Stimulated activated CD8-positive, alpha-beta memory T cell treated with anti-CD3 and anti-CD28 coated beads, Interleukin-15, amount 100 ng/mL, for 24 hours (primary cell): Measurements from ENCODE around the gene CD82.

Experiments used
- DNase-seq: peaks from one replicate; pipeline ENCODE4 v3.0.0-alpha.2; 2020; ENCODE audit warnings: low read depth

CD82 gene

DNA sequence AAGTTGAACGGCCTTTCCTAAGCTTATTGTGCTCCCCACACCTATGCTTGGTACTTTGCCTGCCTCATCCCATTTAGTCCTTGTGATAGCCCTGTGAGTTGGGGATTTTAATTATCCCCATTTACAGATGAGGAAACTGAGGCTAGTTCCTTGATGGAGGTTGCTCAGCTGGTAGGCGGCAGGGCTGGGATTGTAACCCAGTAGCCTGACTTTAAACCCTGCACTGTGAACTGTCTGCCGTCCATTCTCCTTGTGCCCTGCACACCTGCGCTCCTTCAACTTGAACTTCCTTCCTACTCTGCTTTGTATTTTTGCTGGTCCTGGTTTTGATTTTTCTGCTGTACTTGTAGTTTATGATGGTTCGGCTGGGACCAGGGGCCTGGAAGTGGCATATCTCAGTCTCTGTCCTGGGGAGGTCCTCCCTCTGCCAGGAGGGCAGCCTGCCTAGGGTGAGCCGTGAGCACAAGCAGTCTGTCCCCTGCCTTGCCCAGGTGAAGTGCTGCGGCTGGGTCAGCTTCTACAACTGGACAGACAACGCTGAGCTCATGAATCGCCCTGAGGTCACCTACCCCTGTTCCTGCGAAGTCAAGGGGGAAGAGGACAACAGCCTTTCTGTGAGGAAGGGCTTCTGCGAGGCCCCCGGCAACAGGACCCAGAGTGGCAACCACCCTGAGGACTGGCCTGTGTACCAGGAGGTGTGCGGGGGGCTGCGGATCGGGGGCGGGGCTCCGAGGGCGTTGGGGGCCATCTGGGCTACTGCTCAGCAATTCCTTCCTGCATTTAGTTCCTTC is 52.4 kb downstream of the CD82 start:
- DNase-seq, result no peak

DNA sequence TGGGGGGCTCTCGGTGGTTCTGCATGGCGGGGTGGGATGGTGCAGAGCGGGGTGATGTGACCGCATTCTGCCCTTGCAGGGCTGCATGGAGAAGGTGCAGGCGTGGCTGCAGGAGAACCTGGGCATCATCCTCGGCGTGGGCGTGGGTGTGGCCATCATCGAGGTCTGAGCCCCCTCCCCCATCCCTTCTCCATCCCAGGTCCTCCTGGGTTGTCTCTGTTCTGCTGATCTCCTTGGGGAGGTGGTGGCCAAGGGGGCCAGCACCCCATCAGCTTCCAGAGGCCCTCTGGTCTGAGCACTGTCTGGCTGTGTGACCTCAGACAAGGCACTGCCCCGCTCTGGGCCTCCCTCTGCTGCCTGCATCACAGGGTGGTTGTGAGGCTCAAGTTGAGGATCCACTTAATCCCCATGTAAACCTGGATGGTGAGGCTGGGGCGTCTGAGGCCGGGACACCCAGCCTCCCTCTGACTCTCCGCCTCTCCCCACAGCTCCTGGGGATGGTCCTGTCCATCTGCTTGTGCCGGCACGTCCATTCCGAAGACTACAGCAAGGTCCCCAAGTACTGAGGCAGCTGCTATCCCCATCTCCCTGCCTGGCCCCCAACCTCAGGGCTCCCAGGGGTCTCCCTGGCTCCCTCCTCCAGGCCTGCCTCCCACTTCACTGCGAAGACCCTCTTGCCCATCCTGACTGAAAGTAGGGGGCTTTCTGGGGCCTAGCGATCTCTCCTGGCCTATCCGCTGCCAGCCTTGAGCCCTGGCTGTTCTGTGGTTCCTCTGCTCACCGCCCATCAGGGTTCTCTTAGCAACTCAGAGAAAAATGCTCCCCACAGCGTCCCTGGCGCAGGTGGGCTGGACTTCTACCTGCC is 53.3 kb downstream of the CD82 start:
- no peak for DNase-seq

DNA sequence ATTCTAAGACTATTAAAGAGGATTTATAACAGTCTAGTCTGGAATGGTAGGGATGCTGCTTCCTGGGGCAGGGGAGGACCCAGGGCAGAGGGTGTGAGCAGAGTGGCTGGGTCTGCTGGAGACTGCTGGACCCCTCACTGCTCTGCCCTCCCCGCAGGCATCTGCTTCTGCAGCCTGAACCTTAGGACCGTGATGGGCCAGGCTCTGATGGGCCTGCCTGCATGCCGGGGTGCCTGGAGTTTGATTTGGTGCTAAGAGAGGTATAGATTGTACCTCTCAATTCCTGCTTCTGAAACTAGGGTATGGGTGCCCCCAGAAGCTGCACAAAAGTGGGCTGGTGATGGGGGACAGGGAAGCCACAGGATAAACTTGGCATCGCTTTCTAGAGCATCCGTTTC is 54.9 kb downstream of the CD82 start:
- no peak for DNase-seq

DNA sequence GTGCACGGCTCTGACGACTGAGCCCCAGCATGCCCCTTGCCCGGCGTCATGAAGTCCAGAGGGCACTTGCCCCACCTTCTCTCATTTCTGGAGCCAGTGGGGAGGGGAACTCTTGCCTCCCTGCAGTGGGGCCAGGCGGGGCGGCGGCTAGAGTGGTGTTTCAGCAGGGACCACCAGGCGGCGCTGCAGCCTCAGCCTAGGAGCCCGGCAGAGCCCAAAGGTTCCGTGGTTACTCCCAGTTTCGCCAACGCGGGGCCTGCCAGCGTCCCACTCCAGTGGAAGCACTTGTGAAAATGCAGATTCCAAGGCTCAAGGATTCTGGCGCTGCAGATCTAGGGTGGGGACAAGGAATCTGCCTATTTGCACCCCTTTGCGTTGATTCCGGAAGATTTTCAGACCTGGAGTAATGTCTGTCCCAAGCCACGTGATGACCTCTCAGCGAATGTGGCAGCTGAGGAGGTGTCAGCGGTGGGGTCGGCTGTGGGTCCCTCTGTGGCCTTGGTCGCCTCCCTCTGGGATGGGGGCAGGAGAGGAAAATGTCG is 55.7 kb downstream of the CD82 start:
- DNase-seq, result peak; percentile 40

- no peak for DNase-seq
These were observed 56.3 kb downstream of the CD82 start for GRCh38 chr11:44621784-44622183.

- no peak for DNase-seq
These were observed 56.8 kb downstream of the CD82 start for GRCh38 chr11:44622190-44622650.

DNA sequence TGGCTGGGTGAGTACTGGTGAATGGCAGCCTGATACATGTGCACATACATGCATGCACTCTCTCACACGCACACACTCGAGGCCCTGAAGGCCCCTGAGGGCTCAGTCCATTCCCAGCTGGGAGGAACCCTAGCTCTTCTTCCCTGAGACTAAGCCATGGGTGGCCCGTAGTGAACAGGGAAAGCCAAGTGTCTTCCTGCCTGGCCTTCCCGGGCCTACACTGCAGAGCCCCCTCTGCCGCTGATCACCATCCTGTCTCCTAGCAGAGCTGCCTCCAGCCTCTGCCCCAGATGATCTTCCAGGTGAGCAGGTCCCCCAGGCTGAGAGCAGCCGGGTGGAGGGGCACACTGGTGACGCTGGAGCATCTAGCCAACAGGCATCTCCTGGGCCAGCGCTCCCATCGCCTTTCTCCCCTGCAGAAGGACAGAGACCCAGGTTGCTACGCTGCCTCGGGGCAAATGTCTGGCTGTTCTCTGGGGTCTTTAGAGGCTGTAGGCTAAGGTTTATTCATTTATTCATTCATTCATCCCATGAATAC is 57.3 kb downstream of the CD82 start:
- no peak for DNase-seq

DNA sequence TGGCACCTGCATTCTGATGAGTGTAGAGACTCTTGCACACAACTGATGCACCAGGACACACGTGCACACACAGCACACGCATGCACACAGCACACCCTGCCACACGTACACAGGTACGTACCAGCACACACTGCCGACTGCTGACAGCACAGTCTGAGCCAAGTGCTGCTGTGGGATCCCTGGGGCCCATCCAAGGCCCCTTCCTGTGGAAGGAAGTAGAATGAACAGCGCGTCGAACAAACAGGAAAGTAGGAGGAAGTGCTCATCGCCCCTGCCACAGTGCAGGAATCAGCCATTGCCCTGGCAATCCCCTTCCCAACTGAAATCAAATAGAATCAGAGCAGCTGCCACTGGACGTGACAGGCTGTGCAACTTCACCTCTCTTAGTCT is 57.9 kb downstream of the CD82 start:
- no peak for DNase-seq

- DNase-seq, result no peak
These were observed 58.4 kb downstream of the CD82 start for GRCh38 chr11:44623731-44624491.

- no peak for DNase-seq
These were observed 59.3 kb downstream of the CD82 start for GRCh38 chr11:44624761-44625221.

DNA sequence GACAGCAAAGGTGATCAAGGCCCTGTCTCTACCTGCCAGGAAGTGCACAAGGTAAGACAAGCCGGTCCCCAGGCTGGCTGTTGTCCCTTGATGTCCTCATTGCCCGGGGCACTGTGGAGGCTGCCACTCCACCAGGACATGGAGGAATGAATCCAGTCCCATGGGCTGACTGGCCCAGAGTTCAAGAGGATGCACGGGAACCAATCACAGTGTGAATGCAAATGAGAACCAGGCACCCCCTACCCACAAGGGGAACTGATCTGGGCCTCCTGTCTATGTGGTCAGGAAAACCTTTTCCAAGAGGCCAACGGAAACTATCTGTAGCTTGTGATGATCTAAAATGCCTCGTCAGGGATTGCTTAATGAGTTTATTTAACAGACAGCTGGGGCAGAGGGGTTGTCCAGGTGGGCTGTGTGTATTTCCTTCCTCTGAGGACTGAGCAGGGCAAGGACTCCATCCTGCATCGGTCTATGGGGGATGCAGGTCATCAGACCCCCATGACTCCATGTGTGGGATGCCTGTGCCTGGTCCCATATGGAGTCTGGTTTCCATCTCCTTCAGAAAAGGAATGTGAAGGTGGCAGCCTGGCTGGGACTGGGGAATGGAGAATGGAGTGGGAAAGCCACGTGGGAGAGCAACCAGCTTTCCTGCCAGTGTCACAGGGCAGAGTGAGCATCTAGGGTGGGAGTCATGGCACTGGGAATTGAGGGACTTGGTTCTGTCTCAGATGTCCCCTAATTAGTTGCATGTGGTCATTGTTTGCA is 60.5 kb downstream of the CD82 start:
- DNase-seq, result no peak

DNA sequence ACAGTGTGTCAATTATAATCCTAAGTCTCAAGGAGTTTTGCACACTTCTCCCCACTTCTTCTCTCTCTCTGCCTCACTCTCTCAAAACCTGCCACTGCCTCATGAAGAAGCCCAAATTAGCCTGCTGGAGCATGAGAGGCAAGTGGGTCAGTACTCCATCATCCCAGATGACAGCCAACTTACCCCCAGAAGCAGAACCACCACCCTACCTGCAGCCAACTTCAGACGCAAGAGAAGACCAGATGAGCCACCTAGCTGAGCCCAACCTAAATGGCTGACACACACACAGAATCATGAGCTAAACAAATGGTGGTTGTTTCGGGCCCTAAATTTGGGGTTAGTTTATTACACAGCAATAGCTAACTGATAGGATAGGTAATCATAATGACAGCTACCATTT is 61.2 kb downstream of the CD82 start:
- no peak for DNase-seq

DNA sequence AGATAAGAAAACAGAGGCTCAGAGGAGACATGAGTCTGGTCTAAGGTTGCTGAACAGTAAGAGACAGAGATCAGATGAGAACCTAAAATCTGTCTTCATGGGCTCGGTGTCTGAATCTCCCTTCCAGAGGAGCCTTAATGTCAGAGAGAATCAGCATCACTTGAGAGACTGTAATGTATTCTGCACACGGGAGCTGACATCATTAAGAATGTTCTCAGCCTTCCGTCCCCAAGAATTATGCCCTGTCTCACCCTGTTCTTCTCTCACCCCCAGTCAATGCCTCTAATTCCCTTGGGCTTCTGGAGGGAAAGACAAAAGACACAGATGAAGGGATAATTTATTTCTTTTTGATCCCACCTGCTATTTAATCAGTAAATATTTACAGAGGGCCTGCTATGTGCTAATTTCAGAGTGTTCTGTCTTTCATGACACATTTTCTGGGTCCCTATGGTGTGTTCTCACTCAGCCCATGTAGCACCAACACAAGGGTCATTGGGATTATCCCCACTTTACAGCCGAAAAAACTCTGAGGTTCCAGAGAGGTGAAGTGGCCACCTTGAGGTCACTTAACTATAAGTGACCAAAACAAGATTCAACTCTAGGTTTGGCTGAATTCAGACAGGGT is 61.8 kb downstream of the CD82 start:
- DNase-seq, result no peak

- DNase-seq, result no peak
These were observed 62.7 kb downstream of the CD82 start for GRCh38 chr11:44627911-44628729.

GRCh38 chr11:44628730-44629700 is 63.6 kb downstream of the CD82 start:
- DNase-seq, result no peak

GRCh38 chr11:44629732-44630345 is 64.4 kb downstream of the CD82 start:
- no peak for DNase-seq

DNA sequence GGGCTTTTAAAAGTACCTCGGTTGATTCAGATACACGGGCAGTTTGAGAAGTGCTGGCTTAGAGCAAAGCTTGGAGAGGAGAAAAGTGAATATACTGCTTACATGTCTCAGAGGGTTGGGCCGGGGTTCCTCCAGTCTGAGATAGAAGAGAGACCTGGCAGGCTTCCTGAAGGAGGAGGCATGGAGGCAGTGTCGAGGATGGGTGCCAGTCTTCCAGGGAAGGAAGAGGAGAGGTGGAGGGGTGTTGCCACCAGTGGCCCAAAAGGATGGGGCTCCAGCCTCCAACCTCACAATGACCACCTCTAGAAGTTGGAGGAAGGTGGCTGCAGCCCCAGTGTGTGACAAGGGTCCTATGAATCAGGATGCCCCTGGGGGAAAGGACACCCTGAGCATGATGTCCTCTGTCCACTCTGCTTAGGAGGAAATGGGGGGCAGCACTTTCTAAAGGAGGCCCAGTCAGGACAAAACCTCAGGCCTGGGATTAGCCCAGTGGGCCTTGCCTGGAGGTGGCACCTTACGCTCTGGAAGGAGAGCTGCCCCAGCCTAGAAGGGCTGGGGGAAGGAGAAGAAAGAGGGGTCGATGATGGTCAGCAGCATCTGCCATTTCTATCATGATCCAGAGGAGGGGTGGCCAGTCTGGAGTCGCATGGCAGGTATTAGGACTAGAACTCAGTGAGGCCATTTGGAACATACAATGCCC is 65.2 kb downstream of the CD82 start:
- no peak for DNase-seq
